Suprapubic skin (tissue), 4 donors: ENCODE results near the gene PLCL2.

Experiments used
- CTCF ChIP-seq, 2 donors: fragments of 200-600 bp in 1 of 2; fragments of 450-650 bp in 1 of 2; sonication (generic) in 1 of 2; IDR thresholded peaks; one replicate each; pipeline ENCODE4 v1.5.1; 2016 to 2019; ENCODE audit warnings: antibody characterized with exemption in 2 of 2, mild to moderate bottlenecking in 1 of 2, moderate library complexity in 1 of 2
- EP300 ChIP-seq: sonication (generic); formaldehyde crosslinking; IDR thresholded peaks from one replicate; pipeline ENCODE4 v1.6.1; 2017; ENCODE audit warnings: antibody characterized with exemption
- POLR2A ChIP-seq, 2 donors: fragments of 450-650 bp; IDR thresholded peaks; one replicate each; pipeline ENCODE4 v1.6.1; 2017; ENCODE audit warnings: antibody characterized with exemption in 2 of 2, mild to moderate bottlenecking in 2 of 2, moderate library complexity in 2 of 2
- POLR2AphosphoS5 ChIP-seq, 3 donors: sonication (generic); formaldehyde crosslinking; IDR thresholded peaks; one replicate each; pipeline ENCODE4 v1.6.1; 2017; ENCODE audit warnings: antibody characterized with exemption in 3 of 3

GRCh38 chr3:17030956-17031652, 146.3 kb downstream of the PLCL2 start:
- TF ChIP-seq CTCF (IDR thresholded peaks at IDR 0.05) (no peak), POLR2A (IDR thresholded peaks at IDR 0.05) (no peak), POLR2AphosphoS5 (IDR thresholded peaks at IDR 0.05) (no peak), EP300 (no peak)
